Stomach (tissue), 9 donors: Measurements from ENCODE around the gene CUL9. TPM values are rescaled to one million over a fixed set of nuclear protein-coding genes. Genes with fewer than 3 reads are reported as not detected.

Source experiments
- DNase-seq, 2 donors: peaks; one replicate each; pipeline versions ENCODE4 v3.0.0 to v3.0.0-alpha.2; 2013 to 2019
- H3K27ac ChIP-seq, 5 donors: fragments of 200-600 bp in 4 of 5; sonication (generic) in 4 of 5; one replicate each; pipeline ENCODE4 v1.5.1; 2013 to 2019; ENCODE audit warnings: mild to moderate bottlenecking in 1 of 5, moderate library complexity in 1 of 5
- H3K27me3 ChIP-seq, 3 donors: fragments of 200-600 bp; sonication (generic); one replicate each; pipeline ENCODE4 v1.5.1; 2017 to 2019; ENCODE audit warnings: mixed run types in 1 of 3
- H3K36me3 ChIP-seq, 4 donors: fragments of 200-600 bp; sonication (generic); 1 replicate in 3 of 4; 2 replicates in 1 of 4; pipeline ENCODE4 v1.5.1; 2016 to 2019
- H3K4me1 ChIP-seq, 4 donors: fragments of 200-600 bp; sonication (generic); one replicate each; pipeline ENCODE4 v1.5.1; 2016 to 2019
- H3K4me3 ChIP-seq, 4 donors: fragments of 200-600 bp; sonication (generic) in 3 of 4; one replicate each; pipeline ENCODE4 v1.5.1; 2016 to 2019; ENCODE audit warnings: mild to moderate bottlenecking in 1 of 4
- H3K9me3 ChIP-seq, 4 donors: fragments of 200-600 bp; sonication (generic); one replicate each; pipeline ENCODE4 v1.5.1; 2016 to 2019
- CTCF ChIP-seq, 7 experiments: fragments of 450-650 bp in 4 of 7; fragments of 200-600 bp in 3 of 7; sonication (generic) in 3 of 7; IDR thresholded peaks; one replicate each; pipeline ENCODE4 v1.5.1; 2016 to 2019; ENCODE audit warnings: antibody characterized with exemption in 7 of 7, control low read depth in 2 of 7, mild to moderate bottlenecking in 1 of 7
- EP300 ChIP-seq: sonication (generic); formaldehyde crosslinking; IDR thresholded peaks from one replicate; pipeline ENCODE4 v1.6.1; 2017; ENCODE audit warnings: antibody characterized with exemption
- POLR2A ChIP-seq, 4 donors: fragments of 450-650 bp; IDR thresholded peaks; one replicate each; pipeline ENCODE4 v1.6.1; 2016; ENCODE audit warnings: antibody characterized with exemption in 4 of 4, control low read depth in 2 of 4, mild to moderate bottlenecking in 1 of 4, moderate library complexity in 1 of 4
- POLR2AphosphoS5 ChIP-seq, 3 donors: sonication (generic); formaldehyde crosslinking; IDR thresholded peaks; one replicate each; pipeline ENCODE4 v1.6.1; 2016; ENCODE audit warnings: antibody characterized with exemption in 3 of 3
- WGBS, 5 donors: extraction: QIAGEN DNeasy Blood & Tissue Kit in 3 of 5; methylation state at CpG; one replicate each; pipeline versions ENCODE4 v1.1.5 to v1.1.7; 2013 to 2018; 5-methylcytosine and 5-hydroxymethylcytosine counted together
- intact Hi-C: fragments of 100-400 bp; cut with DNase I; formaldehyde crosslinking; loops from one replicate; pipeline ENCODE4 v1.15.1; 2023; ENCODE audit warnings: low total_unique reads
- polyA plus RNA-seq, 3 donors: library from polyadenylated mRNA; stranded (reverse); fragments of 200-250 nt; gene quantifications; one replicate each; pipeline ENCODE4 v1.2.3, GENCODE V29; 2013
- total RNA-seq, 5 donors: library from RNA; depleted of rRNA; stranded (reverse); fragments of >200 nt; gene quantifications; one replicate each; pipeline versions ENCODE4 v1.1.0 to v1.2.3, GENCODE V29; 2014 to 2016
- donor health status: healthy with polysubstance abuse.
- donor health status: Bipolar disorder and iron deficiency.
- donor health status: healthy.

The CUL9 gene
- total and polyA plus RNA-seq, 8 donors: 22.8 to 120 (median 45.0) TPM

GRCh38 chr6:43146709-43147688 lies 35.0 kb upstream of the CUL9 start:
- no peak overlapping the region for H3K27ac ChIP-seq
- TF ChIP-seq CTCF (IDR thresholded peaks at IDR 0.05) (no peak), POLR2AphosphoS5 (IDR thresholded peaks at IDR 0.05) (no peak), POLR2A (IDR thresholded peaks at IDR 0.05) (no peak), EP300 (no peak)
- peaks cover 0 to 8% (median 3%) of the 10 kb centered on the region in 4 donors for H3K36me3 ChIP-seq
- peaks cover 16 to 30% (median 23%) of the 10 kb centered on the region in 4 donors for H3K4me1 ChIP-seq
- H3K9me3 ChIP-seq: no peaks in the 10 kb centered on the region
- intact Hi-C loops: loop anchor here (10.0 kb wide), 1 partner anchor 72 kb away; the partner anchor contains the start of gene PTK7
- no peak overlapping the region for H3K4me3 ChIP-seq
- WGBS, 5 donors: 67 to 88% (median 79%) methylated on average over 7 to 8 of the region's 8 CpGs
- no peaks in the 10 kb centered on the region for H3K27me3 ChIP-seq
- DNase-seq: no peak

- no peak for TF ChIP-seq EP300
- TF ChIP-seq POLR2AphosphoS5 (IDR thresholded peaks at IDR 0.05): no peak
- H3K4me3 ChIP-seq: no peak overlapping the region
- peaks cover 0 to 7% (median 3%) of the 10 kb centered on the region in 4 donors for H3K36me3 ChIP-seq
- WGBS, 5 donors: 92 to 97% (median 96%) methylated on average over 6 of the region's 6 CpGs
- intact Hi-C loops: loop anchor here (10.0 kb wide), 1 partner anchor 73 kb away; the partner anchor contains the start of gene PTK7
- no peak for DNase-seq
- no peak overlapping the region for H3K27ac ChIP-seq
- no peaks in the 10 kb centered on the region for H3K9me3 ChIP-seq
- peaks cover 16 to 30% (median 22%) of the 10 kb centered on the region in 4 donors for H3K4me1 ChIP-seq
- no peaks in the 10 kb centered on the region for H3K27me3 ChIP-seq
Observed at GRCh38 chr6:43147691-43148477, 34.1 kb upstream of the CUL9 start.

GRCh38 chr6:43149265-43149664 lies 32.7 kb upstream of the CUL9 start:
- Histone ChIP-seq H3K4me3 (no peak overlapping the region), H3K27me3 (no peaks in the 10 kb centered on the region), H3K36me3 (peaks cover 0 to 7% (median 3%) of the 10 kb centered on the region in 4 donors), H3K9me3 (no peaks in the 10 kb centered on the region), H3K4me1 (peaks cover 5 to 18% (median 10%) of the 10 kb centered on the region in 4 donors), H3K27ac (no peak overlapping the region)
- DNase-seq: no peak
- intact Hi-C loops: loop anchor here (10.0 kb wide), 1 partner anchor 74 kb away; the partner anchor contains the start of gene PTK7
- TF ChIP-seq POLR2AphosphoS5 (IDR thresholded peaks at IDR 0.05): no peak
- TF ChIP-seq EP300: no peak
- TF ChIP-seq CTCF (IDR thresholded peaks at IDR 0.05): no peak
- no peak for TF ChIP-seq POLR2A (IDR thresholded peaks at IDR 0.05)
- WGBS, 5 donors: 96 to 100% (median 97%) methylated on average over 1 of the region's 1 CpG

GRCh38 chr6:43150051-43150751 lies 31.8 kb upstream of the CUL9 start:
- Histone ChIP-seq H3K27me3 (no peaks in the 10 kb centered on the region), H3K9me3 (no peaks in the 10 kb centered on the region), H3K36me3 (peaks cover 0 to 7% (median under 1%) of the 10 kb centered on the region in 4 donors), H3K27ac (no peak overlapping the region), H3K4me3 (no peak overlapping the region), H3K4me1 (peaks cover 5 to 18% (median 10%) of the 10 kb centered on the region in 4 donors)
- peak; percentile 41 to 75 for DNase-seq
- 22 to 37% (median 25%) methylated on average over 7 of the region's 7 CpGs for WGBS, 5 donors
- intact Hi-C loops: no loop called here
- TF ChIP-seq CTCF (IDR thresholded peaks at IDR 0.05) (no peak), EP300 (no peak), POLR2AphosphoS5 (IDR thresholded peaks at IDR 0.05) (peak in 2 of 3 donors; percentile 47 to 81), POLR2A (IDR thresholded peaks at IDR 0.05) (no peak)
